Mesenchymal stem cell (in vitro differentiated cells and primary cell): ENCODE results near the gene CFTR.

ENCODE experiments used
- DNase-seq: peaks from one replicate; pipeline ENCODE4 v3.0.0-alpha.2; 2013
- H2AFZ ChIP-seq: one replicate; pipeline ENCODE4 v1.6.1; 2013; ENCODE audit warnings: low read depth, mild to moderate bottlenecking, control low read depth, inconsistent platforms, low read length, moderate library complexity
- H2AK5ac ChIP-seq: 2 replicates; pipeline ENCODE4 v1.6.1; 2013; ENCODE audit warnings: low read length, moderate library complexity, mild to moderate bottlenecking, inconsistent platforms; ENCODE audit not compliant: severe bottlenecking
- H2BK120ac ChIP-seq: one replicate; pipeline ENCODE4 v1.6.1; 2013; ENCODE audit warnings: low read depth, mild to moderate bottlenecking, inconsistent platforms, low read length, moderate library complexity
- H2BK12ac ChIP-seq, 2 experiments: one replicate each; pipeline ENCODE4 v1.6.1; 2013; ENCODE audit warnings: inconsistent platforms in 2 of 2, low read length in 2 of 2, mild to moderate bottlenecking in 2 of 2, moderate library complexity in 2 of 2, control low read depth in 1 of 2
- H2BK15ac ChIP-seq: one replicate; pipeline ENCODE4 v1.6.1; 2013; ENCODE audit warnings: mild to moderate bottlenecking, low read depth, inconsistent platforms; ENCODE audit not compliant: poor library complexity, severe bottlenecking
- H2BK5ac ChIP-seq: 2 replicates; pipeline ENCODE4 v1.6.1; 2013; ENCODE audit warnings: low read depth, mild to moderate bottlenecking, low read length, control low read depth, inconsistent platforms; ENCODE audit not compliant: poor library complexity, severe bottlenecking
- H3K14ac ChIP-seq, 2 experiments: one replicate each; pipeline ENCODE4 v1.6.1; 2013; ENCODE audit warnings: inconsistent platforms in 2 of 2, low read length in 2 of 2, control low read depth in 1 of 2, mild to moderate bottlenecking in 1 of 2, moderate library complexity in 1 of 2
- H3K18ac ChIP-seq, 2 experiments: one replicate each; pipeline ENCODE4 v1.6.1; 2013; ENCODE audit warnings: inconsistent platforms in 2 of 2, low read length in 2 of 2, control low read depth in 1 of 2, low read depth in 1 of 2, mild to moderate bottlenecking in 1 of 2
- H3K23ac ChIP-seq, 2 experiments: one replicate each; pipeline ENCODE4 v1.6.1; 2013; ENCODE audit warnings: inconsistent platforms in 2 of 2, low read length in 2 of 2, mild to moderate bottlenecking in 2 of 2, moderate library complexity in 2 of 2, control low read depth in 1 of 2
- H3K27ac ChIP-seq: 2 replicates; pipeline ENCODE4 v1.5.1; 2013; ENCODE audit warnings: mild to moderate bottlenecking, moderate library complexity, low read length, control low read depth, inconsistent platforms; ENCODE audit not compliant: poor library complexity, severe bottlenecking
- H3K27me3 ChIP-seq, 2 experiments: 2 replicates each; pipeline versions ENCODE4 v1.6.1 to v1.7.0; 2013; ENCODE audit warnings: low read length in 2 of 2, mild to moderate bottlenecking in 2 of 2, moderate library complexity in 2 of 2, control low read depth in 1 of 2, inconsistent platforms in 1 of 2; ENCODE audit not compliant: control insufficient read depth in 1 of 2, insufficient read depth in 1 of 2
- H3K36me3 ChIP-seq, 2 experiments: 2 replicates each; pipeline versions ENCODE4 v1.6.1 to v1.7.0; 2013; ENCODE audit warnings: low read length in 2 of 2, control low read depth in 1 of 2, inconsistent platforms in 1 of 2, low read depth in 1 of 2, mild to moderate bottlenecking in 1 of 2; ENCODE audit not compliant: insufficient read depth in 2 of 2, control insufficient read depth in 1 of 2
- H3K4ac ChIP-seq, 2 experiments: one replicate each; pipeline ENCODE4 v1.6.1; 2013; ENCODE audit warnings: inconsistent platforms in 2 of 2, low read length in 2 of 2, mild to moderate bottlenecking in 2 of 2, moderate library complexity in 2 of 2, control low read depth in 1 of 2, low read depth in 1 of 2
- H3K4me1 ChIP-seq: 2 replicates; pipeline ENCODE4 v1.6.1; 2013; ENCODE audit warnings: low read depth, low read length, control low read depth; ENCODE audit not compliant: control insufficient read depth, insufficient read depth
- H3K4me2 ChIP-seq: 2 replicates; pipeline ENCODE4 v1.6.1; 2013; ENCODE audit warnings: low read length, mild to moderate bottlenecking, inconsistent platforms; ENCODE audit not compliant: poor library complexity, severe bottlenecking
- H3K4me3 ChIP-seq, 2 experiments: 2 replicates each; pipeline versions ENCODE4 v1.5.1 to v1.7.0; 2013; ENCODE audit warnings: low read length in 2 of 2, mild to moderate bottlenecking in 2 of 2, control low read depth in 1 of 2, low read depth in 1 of 2; ENCODE audit not compliant: insufficient read depth in 1 of 2
- H3K79me1 ChIP-seq: replicated peaks from 2 replicates; pipeline ENCODE4 v1.6.1; 2013; ENCODE audit warnings: mild to moderate bottlenecking, control low read depth, low read length, inconsistent platforms; ENCODE audit not compliant: poor library complexity, severe bottlenecking
- H3K9ac ChIP-seq: 2 replicates; pipeline ENCODE4 v1.7.0; 2013; ENCODE audit warnings: mild to moderate bottlenecking, low read length, moderate library complexity
- H3K9me3 ChIP-seq: 2 replicates; pipeline ENCODE4 v1.7.0; 2013; ENCODE audit warnings: mild to moderate bottlenecking, low read length; ENCODE audit not compliant: control insufficient read depth
- H4K8ac ChIP-seq: one replicate; pipeline ENCODE4 v1.6.1; 2013; ENCODE audit warnings: inconsistent platforms, mild to moderate bottlenecking, low read length, moderate library complexity
- H4K91ac ChIP-seq: one replicate; pipeline ENCODE4 v1.6.1; 2013; ENCODE audit warnings: mild to moderate bottlenecking, low read length, inconsistent platforms
- WGBS: methylation state at CpG from one replicate; pipeline ENCODE4 v1.1.7; 2013; ENCODE audit warnings: mixed read lengths; 5-methylcytosine and 5-hydroxymethylcytosine counted together

Gene CFTR

DNA sequence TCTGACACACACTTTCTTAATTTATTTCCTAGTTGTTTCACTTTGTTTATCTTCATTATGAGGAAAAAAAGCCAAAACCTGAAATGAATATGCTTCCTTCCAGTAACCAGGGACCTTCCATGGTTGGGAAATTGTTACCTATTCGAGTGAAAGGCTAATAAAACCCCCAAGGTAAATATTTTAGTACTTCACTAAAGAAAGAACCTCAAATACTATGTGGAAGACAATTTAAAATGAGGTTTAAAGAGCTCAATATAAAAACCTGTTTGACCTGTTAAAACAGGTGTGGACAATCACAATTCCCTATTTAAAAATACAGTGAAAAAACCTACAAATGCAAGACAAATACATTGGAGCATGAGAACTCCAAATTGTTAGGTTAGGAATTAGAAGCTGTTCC, 192.6 kb downstream of the CFTR start:
- H3K4me3 ChIP-seq, result no peak overlapping the region
- H2BK15ac ChIP-seq, result no peak overlapping the region
- no peak overlapping the region for H4K91ac ChIP-seq
- H2BK12ac ChIP-seq, result no peak overlapping the region
- H3K23ac ChIP-seq, result no peak overlapping the region
- WGBS, result no CpG with 5 or more reads among the region's 1 CpG
- H2AFZ ChIP-seq, result no peak overlapping the region
- H2AK5ac ChIP-seq, result no peak overlapping the region
- no peak overlapping the region for H3K14ac ChIP-seq
- H2BK5ac ChIP-seq, result no peak overlapping the region
- no peak overlapping the region for H4K8ac ChIP-seq
- H3K4me1 ChIP-seq, result peaks cover 2% of the 10 kb centered on the region
- no peaks in the 10 kb centered on the region for H3K79me1 ChIP-seq
- H3K18ac ChIP-seq, result no peak overlapping the region
- peaks cover 0 to 4% of the 10 kb centered on the region in 2 experiments for H3K27me3 ChIP-seq
- no peaks in the 10 kb centered on the region for H3K36me3 ChIP-seq
- H3K9ac ChIP-seq, result no peak overlapping the region
- no peak overlapping the region for H3K27ac ChIP-seq
- no peaks in the 10 kb centered on the region for H3K9me3 ChIP-seq
- H3K4ac ChIP-seq, result no peak overlapping the region
- no peak for DNase-seq
- H2BK120ac ChIP-seq, result no peak overlapping the region
- H3K4me2 ChIP-seq, result no peak overlapping the region

DNA sequence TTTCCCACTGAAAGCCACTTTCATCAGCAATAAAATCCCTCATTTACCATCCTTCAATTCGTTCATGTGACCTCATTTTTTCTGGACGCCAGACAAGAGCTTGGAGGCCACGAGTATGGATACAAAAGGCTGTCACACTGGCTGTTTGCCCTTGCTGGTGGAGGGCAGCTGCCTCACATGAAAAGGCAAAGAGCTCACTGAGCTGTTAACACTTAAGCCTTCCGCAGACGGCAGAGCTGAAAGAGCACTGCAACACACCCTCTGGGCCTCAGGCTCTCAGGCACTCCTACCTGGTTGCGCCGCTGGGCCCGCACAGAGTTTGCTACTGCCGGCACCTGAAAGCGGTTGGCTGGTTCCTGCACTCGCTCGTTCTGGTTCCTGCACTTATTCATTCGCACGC, 193.5 kb downstream of the CFTR start:
- H3K36me3 ChIP-seq, result no peaks in the 10 kb centered on the region
- H3K4me2 ChIP-seq, result no peak overlapping the region
- H3K9me3 ChIP-seq, result no peaks in the 10 kb centered on the region
- H3K79me1 ChIP-seq, result no peaks in the 10 kb centered on the region
- H3K27ac ChIP-seq, result no peak overlapping the region
- DNase-seq, result peak; percentile 30
- H2BK5ac ChIP-seq, result no peak overlapping the region
- peak overlapping the region; percentile 50 for H2BK120ac ChIP-seq
- H2BK12ac ChIP-seq, result peak overlapping the region; percentile 86 to 99
- H4K8ac ChIP-seq, result peak overlapping the region; percentile 78
- H3K18ac ChIP-seq, result peak overlapping the region; percentile 72 to 94
- no peak overlapping the region for H2BK15ac ChIP-seq
- peak overlapping the region in 1 of 2 experiments; percentile 89 for H3K4ac ChIP-seq
- no peak overlapping the region for H3K4me3 ChIP-seq
- peaks cover 4 to 7% of the 10 kb centered on the region in 2 experiments for H3K27me3 ChIP-seq
- no peak overlapping the region for H3K23ac ChIP-seq
- peak overlapping the region in 1 of 2 experiments; percentile 91 for H3K14ac ChIP-seq
- H3K4me1 ChIP-seq, result peaks cover 2% of the 10 kb centered on the region
- WGBS, result 38% methylated on average over 14 of the region's 14 CpGs
- H3K9ac ChIP-seq, result no peak overlapping the region
- peak overlapping the region; percentile 97 for H2AFZ ChIP-seq
- peak overlapping the region; percentile 1 for H4K91ac ChIP-seq
- peak overlapping the region; percentile 59 for H2AK5ac ChIP-seq

DNA sequence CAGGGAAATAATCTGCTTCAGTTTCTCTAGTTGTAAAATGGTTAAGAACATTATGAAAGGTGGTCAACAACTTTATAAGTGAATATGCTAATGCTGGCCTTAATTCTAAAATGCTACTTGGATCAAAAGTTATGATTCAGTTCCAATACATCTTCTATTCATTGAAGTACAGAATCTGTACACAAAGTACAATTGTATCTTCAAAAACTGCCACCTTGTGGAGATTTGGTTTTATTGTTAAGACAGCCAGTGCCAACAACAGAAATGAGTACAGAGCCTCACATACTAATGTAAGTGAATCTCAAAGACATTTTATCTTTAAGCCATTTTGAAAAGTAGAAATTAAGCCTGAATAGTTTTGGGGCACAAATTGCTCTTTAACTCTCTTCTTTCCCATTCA, 194.0 kb downstream of the CFTR start:
- Histone ChIP-seq H3K4me2 (no peak overlapping the region), H3K27me3 (peaks cover 4 to 11% of the 10 kb centered on the region in 2 experiments), H2BK5ac (no peak overlapping the region), H3K23ac (no peak overlapping the region), H3K4me3 (no peak overlapping the region), H2BK120ac (no peak overlapping the region), H2AK5ac (no peak overlapping the region), H2BK15ac (no peak overlapping the region), H2BK12ac (peak overlapping the region in 1 of 2 experiments; percentile 86), H3K4ac (no peak overlapping the region), H4K91ac (no peak overlapping the region), H3K79me1 (no peaks in the 10 kb centered on the region), H3K27ac (no peak overlapping the region), H3K4me1 (peaks cover 2% of the 10 kb centered on the region), H2AFZ (peak overlapping the region; percentile 97), H3K14ac (no peak overlapping the region), H3K9me3 (no peaks in the 10 kb centered on the region), H4K8ac (no peak overlapping the region), H3K9ac (no peak overlapping the region), H3K36me3 (no peaks in the 10 kb centered on the region), H3K18ac (peak overlapping the region in 1 of 2 experiments; percentile 94)
- DNase-seq, result peak; percentile 57

DNA sequence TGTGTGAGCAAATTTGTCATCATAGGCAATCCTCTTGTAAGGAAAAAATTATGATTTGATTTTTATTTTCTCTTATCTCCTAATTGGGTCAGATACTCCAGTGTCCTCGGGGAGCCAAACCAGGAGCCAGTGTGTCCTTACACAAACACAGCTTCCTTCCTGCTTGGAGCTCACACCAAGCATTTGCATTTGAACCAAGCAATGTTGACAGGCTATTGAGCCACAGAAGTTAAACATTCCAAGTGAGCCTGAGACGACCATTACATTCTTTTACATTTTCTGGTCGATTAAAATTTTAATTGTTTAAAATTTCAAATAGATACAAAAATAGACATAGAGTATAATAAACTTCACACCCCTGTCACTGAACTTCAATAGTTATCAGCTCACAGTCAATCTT, 194.8 kb downstream of the CFTR start:
- Histone ChIP-seq H3K23ac (no peak overlapping the region), H3K9ac (no peak overlapping the region), H4K91ac (no peak overlapping the region), H3K79me1 (no peaks in the 10 kb centered on the region), H3K9me3 (no peaks in the 10 kb centered on the region), H3K27me3 (peaks cover 4 to 19% of the 10 kb centered on the region in 2 experiments), H3K4me3 (no peak overlapping the region), H3K18ac (no peak overlapping the region), H2BK120ac (no peak overlapping the region), H3K4me2 (no peak overlapping the region), H3K14ac (no peak overlapping the region), H2AK5ac (no peak overlapping the region), H2AFZ (no peak overlapping the region), H3K4me1 (peaks cover 2% of the 10 kb centered on the region), H2BK15ac (no peak overlapping the region), H4K8ac (no peak overlapping the region), H3K4ac (no peak overlapping the region), H2BK5ac (no peak overlapping the region), H2BK12ac (no peak overlapping the region), H3K27ac (no peak overlapping the region), H3K36me3 (no peaks in the 10 kb centered on the region)
- 0% methylated on average over 1 of the region's 3 CpGs for WGBS
- DNase-seq, result no peak
